Vagina (tissue), 2 donors: Measurements from ENCODE around the gene SMG6. TPM values are rescaled to one million over a fixed set of nuclear protein-coding genes. Genes with fewer than 3 reads are reported as not detected.

ENCODE experiments used
- DNase-seq, 2 donors: peaks; one replicate each; pipeline ENCODE4 v3.0.0-alpha.2; 2017; ENCODE audit errors: extremely low spot score in 2 of 2
- H3K27ac ChIP-seq: fragments of 200-600 bp; sonication (generic); one replicate; pipeline ENCODE4 v1.5.1; 2019
- H3K27me3 ChIP-seq: fragments of 200-600 bp; sonication (generic); one replicate; pipeline ENCODE4 v1.5.1; 2019
- H3K36me3 ChIP-seq, 2 donors: fragments of 200-600 bp; sonication (generic); one replicate each; pipeline ENCODE4 v1.5.1; 2017 to 2019
- H3K4me1 ChIP-seq: fragments of 200-600 bp; sonication (generic); one replicate; pipeline ENCODE4 v1.5.1; 2019
- H3K4me3 ChIP-seq, 2 donors: fragments of 200-600 bp; sonication (generic); 1 replicate in 1 of 2; 2 replicates in 1 of 2; pipeline ENCODE4 v1.5.1; 2016 to 2019
- H3K9me3 ChIP-seq: fragments of 200-600 bp; sonication (generic); one replicate; pipeline ENCODE4 v1.5.1; 2019
- CTCF ChIP-seq, 3 experiments: fragments of 450-650 bp in 2 of 3; fragments of 200-600 bp in 1 of 3; sonication (generic) in 1 of 3; IDR thresholded peaks; one replicate each; pipeline ENCODE4 v1.5.1; 2017 to 2019; ENCODE audit warnings: antibody characterized with exemption in 3 of 3, mild to moderate bottlenecking in 2 of 3, moderate library complexity in 2 of 3
- POLR2A ChIP-seq, 2 donors: fragments of 450-650 bp; IDR thresholded peaks; one replicate each; pipeline ENCODE4 v1.6.1; 2017; ENCODE audit warnings: antibody characterized with exemption in 2 of 2, mild to moderate bottlenecking in 2 of 2, moderate library complexity in 2 of 2
- POLR2AphosphoS5 ChIP-seq, 2 donors: sonication (generic); formaldehyde crosslinking; IDR thresholded peaks; one replicate each; pipeline ENCODE4 v1.9.0; 2017; ENCODE audit warnings: antibody characterized with exemption in 2 of 2, mild to moderate bottlenecking in 2 of 2, low read depth in 1 of 2; ENCODE audit not compliant: insufficient read depth in 1 of 2
- intact Hi-C: fragments of 100-400 bp; cut with DNase I; formaldehyde crosslinking; loops from one replicate; pipeline ENCODE4 v1.15.1; 2023
- total RNA-seq: library from RNA; depleted of rRNA; stranded (reverse); fragments of >200 nt; gene quantifications from one replicate; pipeline ENCODE4 v1.2.3, GENCODE V29; 2016

The SMG6 gene
- total RNA-seq, 1 donor from 2014 or later, result 46.2 TPM

GRCh38 chr17:2184993-2185931 is 118.3 kb downstream of the SMG6 start:
- TF ChIP-seq POLR2A (IDR thresholded peaks at IDR 0.05), result no peak
- TF ChIP-seq CTCF (IDR thresholded peaks at IDR 0.05), result no peak
- TF ChIP-seq POLR2AphosphoS5 (IDR thresholded peaks at IDR 0.05; ENCODE audit: insufficient read depth in 1 of 2, low read depth in 1 of 2), result no peak
- no peak for DNase-seq
- Histone ChIP-seq H3K9me3 (no peaks in the 10 kb centered on the region), H3K27me3 (no peaks in the 10 kb centered on the region), H3K27ac (no peak overlapping the region), H3K4me3 (no peak overlapping the region), H3K36me3 (peaks cover 0 to 22% of the 10 kb centered on the region in 2 donors), H3K4me1 (peaks cover 47% of the 10 kb centered on the region)
- intact Hi-C loops, result no loop called here

GRCh38 chr17:2183346-2183745 is 120.2 kb downstream of the SMG6 start:
- intact Hi-C loops, result no loop called here
- no peaks in the 10 kb centered on the region for H3K27me3 ChIP-seq
- H3K4me1 ChIP-seq, result peaks cover 50% of the 10 kb centered on the region
- H3K27ac ChIP-seq, result peak overlapping the region; percentile 75
- H3K9me3 ChIP-seq, result no peaks in the 10 kb centered on the region
- TF ChIP-seq POLR2A (IDR thresholded peaks at IDR 0.05), result no peak
- TF ChIP-seq POLR2AphosphoS5 (IDR thresholded peaks at IDR 0.05; ENCODE audit: insufficient read depth in 1 of 2, low read depth in 1 of 2), result no peak
- TF ChIP-seq CTCF (IDR thresholded peaks at IDR 0.05), result no peak
- peaks cover 0 to 21% of the 10 kb centered on the region in 2 donors for H3K36me3 ChIP-seq
- no peak for DNase-seq
- H3K4me3 ChIP-seq, result no peak overlapping the region

GRCh38 chr17:2181897-2182448 is 121.6 kb downstream of the SMG6 start:
- intact Hi-C loops, result no loop called here
- H3K4me1 ChIP-seq, result peaks cover 64% of the 10 kb centered on the region
- H3K27me3 ChIP-seq, result no peaks in the 10 kb centered on the region
- H3K9me3 ChIP-seq, result no peaks in the 10 kb centered on the region
- TF ChIP-seq POLR2AphosphoS5 (IDR thresholded peaks at IDR 0.05; ENCODE audit: insufficient read depth in 1 of 2, low read depth in 1 of 2) (no peak), CTCF (IDR thresholded peaks at IDR 0.05) (no peak), POLR2A (IDR thresholded peaks at IDR 0.05) (no peak)
- H3K4me3 ChIP-seq, result no peak overlapping the region
- peaks cover 0 to 15% of the 10 kb centered on the region in 2 donors for H3K36me3 ChIP-seq
- peak overlapping the region; percentile 75 for H3K27ac ChIP-seq
- no peak for DNase-seq

- TF ChIP-seq CTCF (IDR thresholded peaks at IDR 0.05) (no peak), POLR2AphosphoS5 (IDR thresholded peaks at IDR 0.05; ENCODE audit: insufficient read depth in 1 of 2, low read depth in 1 of 2) (peak; percentile 41 to 71)
- H3K27me3 ChIP-seq, result no peaks in the 10 kb centered on the region
- intact Hi-C loops, result no loop called here
- peaks cover 0 to 8% of the 10 kb centered on the region in 2 donors for H3K36me3 ChIP-seq
- peak overlapping the region; percentile 75 for H3K27ac ChIP-seq
- H3K4me1 ChIP-seq, result peaks cover 70% of the 10 kb centered on the region
- no peak for DNase-seq
- no peaks in the 10 kb centered on the region for H3K9me3 ChIP-seq
- no peak overlapping the region for H3K4me3 ChIP-seq
Observed at GRCh38 chr17:2181206-2181896, 122.2 kb downstream of the SMG6 start.
